Adrenal gland (tissue), 12 donors: ENCODE results near the gene TTYH3. TPM values are rescaled to one million over a fixed set of nuclear protein-coding genes. Genes with fewer than 3 reads are reported as not detected.
A peak's percentile ranks its signal among the peaks of the same experiment; 100 is the strongest.

Source experiments
- DNase-seq, 7 donors: peaks; one replicate each; pipeline ENCODE4 v3.0.0-alpha.2; 2019 to 2020
- H3K27ac ChIP-seq, 5 donors: fragments of 200-600 bp; sonication (generic) in 4 of 5; 1 replicate in 3 of 5; 2 replicates in 2 of 5; pipeline versions ENCODE4 v1.5.1 to v1.8.0; 2016 to 2020; ENCODE audit warnings: mild to moderate bottlenecking in 1 of 5
- H3K27me3 ChIP-seq: fragments of 200-600 bp; 2 replicates; pipeline ENCODE4 v1.8.0; 2021
- H3K36me3 ChIP-seq, 2 donors: fragments of 200-600 bp; replicated peaks in 1 of 2; 1 replicate in 1 of 2; 2 replicates in 1 of 2; pipeline versions ENCODE4 v1.5.1 to v1.8.0; 2018 to 2022
- H3K4me1 ChIP-seq, 2 donors: fragments of 200-600 bp; replicated peaks in 1 of 2; 1 replicate in 1 of 2; 2 replicates in 1 of 2; pipeline versions ENCODE4 v1.5.1 to v1.8.0; 2018 to 2021
- H3K4me3 ChIP-seq, 4 donors: fragments of 200-600 bp; sonication (generic) in 3 of 4; one replicate each; pipeline ENCODE4 v1.5.1; 2016 to 2018
- H3K9me3 ChIP-seq, 3 donors: fragments of 200-600 bp; sonication (generic) in 1 of 3; replicated peaks in 1 of 3; 1 replicate in 2 of 3; 2 replicates in 1 of 3; pipeline versions ENCODE4 v1.5.1 to v1.8.0; 2016 to 2021
- POLR2A ChIP-seq, 2 donors: fragments of 450-650 bp; IDR thresholded peaks; one replicate each; pipeline ENCODE4 v1.6.1; 2017; ENCODE audit warnings: antibody characterized with exemption in 2 of 2, mild to moderate bottlenecking in 2 of 2, moderate library complexity in 1 of 2
- WGBS, 4 donors: extraction: QIAGEN DNeasy Blood & Tissue Kit in 2 of 4; methylation state at CpG; one replicate each; pipeline versions ENCODE4 v1.1.5 to v1.1.7; 2013 to 2017; 5-methylcytosine and 5-hydroxymethylcytosine counted together
- intact Hi-C, 2 donors: fragments of 100-400 bp; cut with DNase I; formaldehyde crosslinking; loops; one replicate each; pipeline versions ENCODE4 v1.14.1 to v1.15.0; 2022 to 2023
- polyA plus RNA-seq, 3 donors: library from polyadenylated mRNA; stranded (reverse); fragments of 200-250 nt in 2 of 3; fragments of 350-450 nt in 1 of 3; fragmentation: Illumina TruSeq in 1 of 3; extraction: RNeasy Lipid Tissue Mini Kit (QIAGEN cat#74804) in 1 of 3; gene quantifications; one replicate each; pipeline ENCODE4 v1.2.3, GENCODE V29; 2013 to 2014
- total RNA-seq, 9 donors: library from RNA; depleted of rRNA in 4 of 9; stranded (reverse); fragments of >200 nt in 4 of 9; fragments of 120-200 nt in 1 of 9; fragmentation: NEBNext Ultra II Directional in 1 of 9; extraction: Animal tissue kit (Norgen Biotek cat#: 25700) in 1 of 9; gene quantifications; one replicate each; pipeline versions ENCODE4 v1.1.0 to v1.2.4, GENCODE V29; 2013 to 2023
- TF ChIP-seq, protein P1 (sequence below), 6 experiments: fragments of 450-650 bp in 4 of 6; fragments of 200-600 bp in 2 of 6; sonication (generic) in 1 of 6; IDR thresholded peaks; 1 replicate in 5 of 6; 2 replicates in 1 of 6; pipeline versions ENCODE4 v1.5.1 to v1.8.0; 2016 to 2021; ENCODE audit warnings: antibody characterized with exemption in 6 of 6, mild to moderate bottlenecking in 2 of 6, moderate library complexity in 1 of 6
- donor health status: healthy with polysubstance abuse.
- donor health status: Bipolar disorder and iron deficiency.
- donor health status: DM: yes; HTN: yes; CAD: no.
- donor health status: DM: no; HTN: no; CAD: no.
- donor health status: DM: no; HTN: no; CAD: no.
- donor health status: DM: yes; HTN: yes; CAD: no.

The TTYH3 gene
- total and polyA plus RNA-seq, 12 donors, result 5.2 to 86.3 (median 53.2) TPM

DNA sequence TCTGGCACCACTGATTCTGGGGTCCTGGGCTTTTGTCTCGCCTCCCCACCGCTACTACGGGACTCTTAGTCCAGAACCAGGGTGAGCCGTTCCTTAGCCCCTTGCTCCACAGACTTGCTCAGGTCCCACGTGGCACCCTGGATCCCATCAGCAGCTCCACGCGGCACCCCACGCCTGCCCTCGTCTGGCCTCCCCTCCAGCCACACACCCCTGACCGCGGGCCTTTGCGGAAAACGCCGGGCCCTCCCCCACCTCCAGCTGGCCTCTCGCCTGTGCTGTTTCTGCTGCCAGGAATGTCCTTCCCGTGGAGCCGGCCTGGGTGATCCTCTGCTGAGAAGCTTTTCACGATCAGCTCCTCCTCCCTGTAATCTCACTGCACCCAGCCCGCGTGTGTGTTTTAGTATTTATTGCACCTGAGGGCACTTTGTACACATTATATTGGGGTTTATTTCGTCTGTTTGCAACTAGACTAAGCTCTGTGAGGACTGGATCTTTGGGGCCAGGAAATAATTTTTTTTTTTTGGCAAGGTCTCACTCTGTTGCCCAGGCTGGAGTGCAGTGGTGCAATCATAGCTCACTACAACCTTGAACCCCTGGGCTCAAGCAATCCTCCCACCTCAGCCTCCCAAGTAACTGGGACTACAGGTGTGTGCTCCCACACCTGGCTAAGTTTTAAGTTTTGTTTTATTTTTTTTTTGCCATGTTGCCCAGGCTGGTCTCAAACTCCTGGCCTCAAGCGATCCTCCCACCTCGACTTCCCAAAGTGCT, 10.5 kb upstream of the TTYH3 start:
- TF ChIP-seq, protein P1, sequence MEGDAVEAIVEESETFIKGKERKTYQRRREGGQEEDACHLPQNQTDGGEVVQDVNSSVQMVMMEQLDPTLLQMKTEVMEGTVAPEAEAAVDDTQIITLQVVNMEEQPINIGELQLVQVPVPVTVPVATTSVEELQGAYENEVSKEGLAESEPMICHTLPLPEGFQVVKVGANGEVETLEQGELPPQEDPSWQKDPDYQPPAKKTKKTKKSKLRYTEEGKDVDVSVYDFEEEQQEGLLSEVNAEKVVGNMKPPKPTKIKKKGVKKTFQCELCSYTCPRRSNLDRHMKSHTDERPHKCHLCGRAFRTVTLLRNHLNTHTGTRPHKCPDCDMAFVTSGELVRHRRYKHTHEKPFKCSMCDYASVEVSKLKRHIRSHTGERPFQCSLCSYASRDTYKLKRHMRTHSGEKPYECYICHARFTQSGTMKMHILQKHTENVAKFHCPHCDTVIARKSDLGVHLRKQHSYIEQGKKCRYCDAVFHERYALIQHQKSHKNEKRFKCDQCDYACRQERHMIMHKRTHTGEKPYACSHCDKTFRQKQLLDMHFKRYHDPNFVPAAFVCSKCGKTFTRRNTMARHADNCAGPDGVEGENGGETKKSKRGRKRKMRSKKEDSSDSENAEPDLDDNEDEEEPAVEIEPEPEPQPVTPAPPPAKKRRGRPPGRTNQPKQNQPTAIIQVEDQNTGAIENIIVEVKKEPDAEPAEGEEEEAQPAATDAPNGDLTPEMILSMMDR (IDR thresholded peaks at IDR 0.05), result no peak
- no peak for TF ChIP-seq POLR2A (IDR thresholded peaks at IDR 0.05)
- Histone ChIP-seq H3K36me3 (no peaks in the 10 kb centered on the region), H3K4me3 (no peak overlapping the region), H3K27ac (peak overlapping the region in 2 of 5 donors; percentile 53 to 62), H3K9me3 (no peaks in the 10 kb centered on the region), H3K4me1 (peaks cover 28 to 55% of the 10 kb centered on the region in 2 donors), H3K27me3 (no peaks in the 10 kb centered on the region)
- intact Hi-C loops, result no loop called here
- peak; percentile 69 to 86 (median 77) for DNase-seq
- WGBS, 4 donors, result 27 to 46% (median 34%) methylated on average over 21 to 23 of the region's 23 CpGs

DNA sequence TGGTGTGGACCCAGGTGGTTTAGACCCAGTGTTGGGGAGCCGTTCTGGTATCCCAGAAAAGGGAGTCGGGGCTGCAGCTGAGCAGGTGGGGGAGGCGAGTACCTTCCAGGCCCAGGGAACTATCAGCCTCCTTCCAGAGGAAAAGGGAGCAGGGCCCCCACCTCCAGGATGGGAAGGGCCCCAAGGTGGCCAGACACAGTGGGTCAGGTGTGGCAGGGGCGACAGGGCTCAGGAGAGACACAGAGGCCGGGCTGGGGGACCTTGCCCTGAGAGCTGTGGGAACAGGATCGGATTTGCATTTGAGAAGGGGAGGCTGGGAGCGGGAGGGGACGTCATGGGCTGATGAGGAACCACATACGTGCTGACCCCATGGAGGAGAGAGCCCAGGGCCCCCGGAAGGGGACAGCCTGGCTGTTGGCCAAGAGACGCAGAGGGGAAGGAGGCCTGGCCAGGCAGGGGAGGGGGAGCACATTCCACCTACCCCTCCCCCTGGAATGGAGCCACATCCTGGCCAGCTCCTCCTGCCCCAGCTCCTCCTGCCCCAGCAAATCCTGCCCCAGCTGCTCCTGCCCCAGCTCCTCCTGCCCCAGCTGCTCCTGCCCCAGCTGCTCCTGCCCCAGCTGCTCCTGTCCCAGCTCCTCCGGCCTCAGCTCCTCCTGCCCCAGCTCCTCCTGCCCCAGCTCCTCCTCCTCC, 9.7 kb upstream of the TTYH3 start:
- TF ChIP-seq, protein P1 (IDR thresholded peaks at IDR 0.05), result no peak
- Histone ChIP-seq H3K9me3 (no peaks in the 10 kb centered on the region), H3K4me3 (no peak overlapping the region), H3K27me3 (no peaks in the 10 kb centered on the region), H3K36me3 (no peaks in the 10 kb centered on the region), H3K27ac (peak overlapping the region in 2 of 5 donors; percentile 45 to 62), H3K4me1 (peaks cover 28 to 51% of the 10 kb centered on the region in 2 donors)
- peak in 3 of 7 donors; percentile 35 to 56 (median 55) for DNase-seq
- intact Hi-C loops, result no loop called here
- 44 to 67% (median 57%) methylated on average over 4 to 12 of the region's 12 CpGs for WGBS, 4 donors

DNA sequence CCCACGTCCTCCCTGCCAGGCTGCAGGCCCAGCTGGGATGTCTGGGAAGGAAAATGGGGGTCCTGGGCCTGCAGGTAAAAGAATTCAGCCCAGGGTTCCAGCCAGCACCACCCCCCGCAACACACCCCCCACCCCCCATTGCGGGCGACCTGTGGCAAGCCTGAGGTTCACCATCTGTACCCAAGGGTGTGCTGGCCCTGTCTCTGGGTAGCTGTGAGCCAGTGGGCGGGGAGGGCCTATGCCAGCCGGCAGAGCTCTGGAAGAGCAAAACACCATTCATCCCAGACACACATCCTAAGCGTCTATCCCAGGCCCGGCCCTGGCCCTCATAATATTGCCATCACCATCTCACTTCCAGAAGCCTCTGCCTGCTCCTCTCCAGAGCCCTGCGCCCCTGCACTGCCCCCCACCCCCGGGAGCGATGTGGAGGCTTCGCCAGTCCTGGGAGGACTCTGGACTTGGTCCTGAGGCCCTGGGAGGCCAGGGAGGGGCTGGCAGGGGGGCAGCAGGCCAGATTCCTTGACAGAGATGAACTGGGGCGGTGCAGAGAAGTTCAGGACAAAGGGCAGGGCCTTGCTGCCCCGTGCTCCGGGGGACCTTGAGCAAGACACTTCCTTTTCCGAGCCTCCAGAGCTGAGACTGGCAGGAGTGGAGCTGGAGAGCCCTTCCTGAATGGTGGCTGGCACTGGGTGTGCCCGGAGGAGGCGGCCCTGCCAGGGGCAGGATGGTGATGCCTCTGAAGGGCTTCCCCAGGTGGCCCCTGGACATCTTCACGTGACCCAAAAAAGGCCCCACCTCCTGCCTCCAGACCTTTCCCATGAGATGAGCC, 8.7 kb upstream of the TTYH3 start:
- Histone ChIP-seq H3K27ac (peak overlapping the region in 3 of 5 donors; percentile 6 to 44 (median 12)), H3K4me3 (no peak overlapping the region), H3K9me3 (no peaks in the 10 kb centered on the region), H3K36me3 (no peaks in the 10 kb centered on the region), H3K27me3 (no peaks in the 10 kb centered on the region), H3K4me1 (peaks cover 28 to 51% of the 10 kb centered on the region in 2 donors)
- intact Hi-C loops, result no loop called here
- WGBS, 4 donors, result 40 to 53% (median 46%) methylated on average over 1 to 19 of the region's 19 CpGs
- DNase-seq, result peak in 5 of 7 donors; percentile 33 to 82 (median 71)
- TF ChIP-seq, protein P1 (IDR thresholded peaks at IDR 0.05), result no peak
- no peak for TF ChIP-seq POLR2A (IDR thresholded peaks at IDR 0.05)

DNA sequence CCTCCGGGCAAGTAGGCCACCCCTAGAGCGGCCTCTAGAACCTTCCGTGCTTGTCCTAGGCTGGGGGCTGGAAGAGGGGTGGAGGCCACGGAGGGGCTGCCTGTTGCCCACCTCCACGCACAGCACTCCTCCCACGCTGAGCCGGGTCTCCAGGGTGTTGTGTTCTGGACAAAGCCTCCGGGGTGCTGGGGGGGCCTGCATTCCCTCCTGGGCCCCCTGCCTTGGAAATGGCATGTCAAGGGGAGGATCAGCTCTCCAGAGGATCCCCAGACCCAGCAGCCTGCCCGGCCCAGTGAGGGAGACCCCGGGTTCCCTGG, 8.1 kb upstream of the TTYH3 start:
- Histone ChIP-seq H3K27me3 (no peaks in the 10 kb centered on the region), H3K27ac (peak overlapping the region in 2 of 5 donors; percentile 12 to 44), H3K4me3 (no peak overlapping the region), H3K36me3 (no peaks in the 10 kb centered on the region), H3K4me1 (peaks cover 28 to 49% of the 10 kb centered on the region in 2 donors), H3K9me3 (no peaks in the 10 kb centered on the region)
- whole genome bisulfite sequencing, 4 donors, result 91 to 96% (median 91%) methylated on average over 3 to 10 of the region's 10 CpGs; no CpG with 5 or more reads in 1 of the 4 donors
- intact Hi-C loops, result no loop called here
- no peak for DNase-seq
- no peak for TF ChIP-seq POLR2A (IDR thresholded peaks at IDR 0.05)
